ENCODE data around the gene RPP14. TPM values are rescaled to one million over a fixed set of nuclear protein-coding genes. Genes with fewer than 3 reads are reported as not detected.
A peak's percentile ranks its signal among the peaks of the same experiment; 100 is the strongest.

RPP14 gene
- total RNA-seq, 1 experiment from 2014 or later, result 22.4 TPM

GRCh38 chr3:58271901-58272501, 34.0 kb upstream of the RPP14 start (continued):
- TF ChIP-seq SRF (IDR thresholded peaks at IDR 0.05; ENCODE audit: low read depth) (0 out of 2 replicates have a peak, but pooled peaks have one; percentile 29), REST (IDR thresholded peaks at IDR 0.05; ENCODE audit: low read depth) (no peak)

GRCh38 chr3:58272891-58273290, 33.2 kb upstream of the RPP14 start:
- DNase-seq (ENCODE audit: low read depth, low spot score), result no peak
- H3K36me3 ChIP-seq (ENCODE audit: control insufficient read depth in 1 of 2, insufficient read depth in 2 of 2, low read length in 2 of 2), result no peaks in the 10 kb centered on the region
- ChIA-PET POLR2A (no interaction called here), RAD21 (ENCODE audit: low non-redundant PET in 1 of 2, low total read pairs in 2 of 2, uncharacterized antibody in 2 of 2, unreplicated experiment in 2 of 2) (no interaction called here), CTCF (interaction anchor here (1.2 to 3.4 kb wide), 2 partner anchors 33 to 55 kb away, joined by 3 to 14 read pairs; partner anchors contain the start of genes HTD2 and RPP14)
- BruUV-seq (replicated peaks), result no TSS peak
- no peak overlapping the region; the same call in 1 of the 2 replicates for H3K27ac ChIP-seq (ENCODE audit: low read depth, low read length)
- no peaks in the 10 kb centered on the region for H3K9me2 ChIP-seq (ENCODE audit: insufficient read depth)
- no peak for ATAC-seq
- intact Hi-C loops (cut with micrococcal nuclease), result loop anchor here (2.0 kb wide), 1 partner anchor 36 kb away; the partner anchor contains the start of gene ABHD6
- no peak overlapping the region for H2AFZ ChIP-seq (ENCODE audit: low read depth, low read length, poor library complexity, severe bottlenecking)
- H3K4me1 ChIP-seq (ENCODE audit: control insufficient read depth in 1 of 2, insufficient read depth in 2 of 2, low read length in 2 of 2), result peaks cover 11 to 25% of the 10 kb centered on the region in 2 experiments
- H3K79me2 ChIP-seq (ENCODE audit: insufficient read depth, low read length), result no peaks in the 10 kb centered on the region
- H3K9me3 ChIP-seq (ENCODE audit: control insufficient read depth in 1 of 2, insufficient read depth in 1 of 2, low read depth in 1 of 2, low read length in 2 of 2), result no peaks in the 10 kb centered on the region
- H3K4me3 ChIP-seq (replicated peaks in 1 of 2; ENCODE audit: low read depth in 1 of 2, low read length in 2 of 2), result no peak overlapping the region
- H4K20me1 ChIP-seq (ENCODE audit: insufficient read depth), result no peaks in the 10 kb centered on the region
- no peak overlapping the region for H3K9ac ChIP-seq (ENCODE audit: low read length)
- no peaks in the 10 kb centered on the region for H3K27me3 ChIP-seq (ENCODE audit: insufficient read depth, low read length)
- no peak overlapping the region; the same call in 1 of the 2 replicates for H3K4me2 ChIP-seq (ENCODE audit: low read length)
- no peak for TF ChIP-seq TCF7L2 (IDR thresholded peaks at IDR 0.05; ENCODE audit: borderline replicate concordance, extremely low read depth, insufficient read depth, insufficient read length)
- TF ChIP-seq JUND (IDR thresholded peaks at IDR 0.05), result no peak
- TF ChIP-seq ZNF274 (IDR thresholded peaks at IDR 0.05; ENCODE audit: low read depth, low read length), result no peak
- no peak for TF ChIP-seq EZH2phosphoT487 (IDR thresholded peaks at IDR 0.05; ENCODE audit: borderline replicate concordance)
- no peak for TF ChIP-seq EGR1 (IDR thresholded peaks at IDR 0.05; ENCODE audit: low read depth)
- no peak for TF ChIP-seq YY1 (IDR thresholded peaks at IDR 0.05; ENCODE audit: extremely low read depth, insufficient replicate concordance, low read depth, low read length)
- no peak for TF ChIP-seq RAD21 (IDR thresholded peaks at IDR 0.05; ENCODE audit: low read depth)
- TF ChIP-seq ELF1 (IDR thresholded peaks at IDR 0.05; ENCODE audit: borderline replicate concordance, low read depth), result no peak
- no peak for TF ChIP-seq SP1 (IDR thresholded peaks at IDR 0.05; ENCODE audit: low read depth)
- TF ChIP-seq SIN3A (IDR thresholded peaks at IDR 0.05; ENCODE audit: low read depth), result no peak
- TF ChIP-seq SRF (IDR thresholded peaks at IDR 0.05; ENCODE audit: low read depth), result no peak
- no peak for TF ChIP-seq CBX3 (IDR thresholded peaks at IDR 0.05; ENCODE audit: low read depth)
- no peak for TF ChIP-seq CTCF (IDR thresholded peaks at IDR 0.05 in 2 of 3, conservative IDR thresholded peaks at IDR 0.05 in 1 of 3; ENCODE audit: borderline replicate concordance in 1 of 3, insufficient read depth in 1 of 3, low read depth in 2 of 3, low read length in 2 of 3)
- no peak for TF ChIP-seq REST (IDR thresholded peaks at IDR 0.05; ENCODE audit: low read depth)
- no peak for TF ChIP-seq ZFX (IDR thresholded peaks at IDR 0.05)
- no peak for TF ChIP-seq EZH2 (IDR thresholded peaks at IDR 0.05)

Data from HCT116 (cell line).